Common myeloid progenitor, CD34-positive (primary cell): Measurements from ENCODE around the gene HPCA.
A peak's percentile ranks its signal among the peaks of the same experiment; 100 is the strongest.

Experiments used
- CTCF ChIA-PET: fragments of 350-600 bp; sonication (Branson Sonifier 250); formaldehyde crosslinking; loops from one replicate; lab custom pipeline; 2021; ENCODE audit warnings: antibody characterized with exemption; lab: Charles Lee
- POLR2A ChIA-PET: fragments of 350-600 bp; sonication (Branson Sonifier 250); formaldehyde crosslinking; loops from one replicate; lab custom pipeline; 2021; ENCODE audit warnings: antibody characterized with exemption; lab: Charles Lee
- DNase-seq, 3 donors: peaks; one replicate each; pipeline versions ENCODE4 v3.0.0 to v3.0.0-alpha.2; 2013
- H3K27ac ChIP-seq, 2 experiments: 1 replicate in 1 of 2; 2 replicates in 1 of 2; pipeline ENCODE4 v1.7.0; 2013; ENCODE audit warnings: inconsistent platforms in 2 of 2, low read length in 2 of 2, mild to moderate bottlenecking in 2 of 2, low read depth in 1 of 2, moderate library complexity in 1 of 2; ENCODE audit not compliant: severe bottlenecking in 2 of 2, insufficient read depth in 1 of 2, poor library complexity in 1 of 2
- H3K27me3 ChIP-seq, 5 experiments: replicated peaks in 2 of 5; 1 replicate in 3 of 5; 2 replicates in 2 of 5; pipeline versions ENCODE4 v1.6.1 to v1.7.0; 2013; ENCODE audit warnings: low read length in 4 of 5, mild to moderate bottlenecking in 2 of 5, moderate library complexity in 2 of 5, inconsistent platforms in 1 of 5; ENCODE audit not compliant: insufficient read depth in 5 of 5, control insufficient read depth in 4 of 5
- H3K36me3 ChIP-seq, 4 experiments: 1 replicate in 2 of 4; 2 replicates in 2 of 4; pipeline versions ENCODE4 v1.6.1 to v1.7.0; 2013; ENCODE audit warnings: low read length in 3 of 4, control low read depth in 1 of 4, mild to moderate bottlenecking in 1 of 4; ENCODE audit not compliant: control insufficient read depth in 4 of 4, insufficient read depth in 4 of 4
- H3K4me1 ChIP-seq, 4 experiments: 1 replicate in 3 of 4; 2 replicates in 1 of 4; pipeline versions ENCODE4 v1.6.1 to v1.7.1; 2013; ENCODE audit warnings: low read length in 3 of 4, mild to moderate bottlenecking in 3 of 4, control low read depth in 1 of 4, inconsistent platforms in 1 of 4, moderate library complexity in 1 of 4; ENCODE audit not compliant: control insufficient read depth in 4 of 4, insufficient read depth in 4 of 4; ENCODE audit errors: control extremely low read depth in 1 of 4
- H3K4me3 ChIP-seq, 7 experiments: 1 replicate in 4 of 7; 2 replicates in 3 of 7; pipeline versions ENCODE4 v1.5.1 to v1.7.0; 2013; ENCODE audit warnings: mild to moderate bottlenecking in 7 of 7, low read length in 6 of 7, moderate library complexity in 6 of 7, inconsistent platforms in 2 of 7, low read depth in 2 of 7, control low read depth in 1 of 7; ENCODE audit not compliant: insufficient read depth in 4 of 7, control insufficient read depth in 1 of 7; ENCODE audit errors: extremely low read depth in 1 of 7
- H3K9me3 ChIP-seq, 5 experiments: 1 replicate in 4 of 5; 2 replicates in 1 of 5; pipeline versions ENCODE4 v1.6.1 to v1.7.1; 2013; ENCODE audit warnings: low read length in 4 of 5, mild to moderate bottlenecking in 2 of 5, inconsistent platforms in 1 of 5, low read depth in 1 of 5, moderate library complexity in 1 of 5; ENCODE audit not compliant: control insufficient read depth in 4 of 5, insufficient read depth in 2 of 5; ENCODE audit errors: control extremely low read depth in 1 of 5
- WGBS: methylation state at CpG from one replicate; pipeline ENCODE4 v1.1.5; 2013; ENCODE audit not compliant: insufficient coverage; 5-methylcytosine and 5-hydroxymethylcytosine counted together

HPCA gene

GRCh38 chr1:32867151-32867550, 19.1 kb upstream of the HPCA start:
- CTCF ChIA-PET = interaction anchor here (0.5 to 1.4 kb wide), 3 partner anchors 10 to 221 kb away, joined by 3 to 5 read pairs (median 4); no protein-coding TSS in a partner anchor
- DNase-seq = no peak
- Histone ChIP-seq H3K9me3 (no peaks in the 10 kb centered on the region), H3K36me3 (peaks cover 0 to 30% (median 11%) of the 10 kb centered on the region in 4 experiments), H3K4me1 (peaks cover 0 to 8% (median 5%) of the 10 kb centered on the region in 4 experiments), H3K27ac (no peak overlapping the region), H3K4me3 (no peak overlapping the region), H3K27me3 (peaks cover 0 to 26% (median 21%) of the 10 kb centered on the region in 5 experiments)
- WGBS = 93% methylated on average over 3 of the region's 5 CpGs
- POLR2A ChIA-PET = no interaction called here

GRCh38 chr1:32867671-32868070, 18.6 kb upstream of the HPCA start:
- CTCF ChIA-PET = interaction anchor here (1.2 kb wide), 1 partner anchor 9 kb away, joined by 4 read pairs; no protein-coding TSS in a partner anchor
- no peak overlapping the region for H3K4me3 ChIP-seq
- H3K27me3 ChIP-seq = peaks cover 0 to 30% (median 24%) of the 10 kb centered on the region in 5 experiments
- H3K27ac ChIP-seq = no peak overlapping the region
- DNase-seq = no peak
- WGBS = no CpG with 5 or more reads among the region's 7 CpGs
- no peaks in the 10 kb centered on the region for H3K9me3 ChIP-seq
- H3K4me1 ChIP-seq = peaks cover 0 to 10% (median 5%) of the 10 kb centered on the region in 4 experiments
- POLR2A ChIA-PET = no interaction called here
- peaks cover 0 to 25% (median 8%) of the 10 kb centered on the region in 4 experiments for H3K36me3 ChIP-seq

DNA sequence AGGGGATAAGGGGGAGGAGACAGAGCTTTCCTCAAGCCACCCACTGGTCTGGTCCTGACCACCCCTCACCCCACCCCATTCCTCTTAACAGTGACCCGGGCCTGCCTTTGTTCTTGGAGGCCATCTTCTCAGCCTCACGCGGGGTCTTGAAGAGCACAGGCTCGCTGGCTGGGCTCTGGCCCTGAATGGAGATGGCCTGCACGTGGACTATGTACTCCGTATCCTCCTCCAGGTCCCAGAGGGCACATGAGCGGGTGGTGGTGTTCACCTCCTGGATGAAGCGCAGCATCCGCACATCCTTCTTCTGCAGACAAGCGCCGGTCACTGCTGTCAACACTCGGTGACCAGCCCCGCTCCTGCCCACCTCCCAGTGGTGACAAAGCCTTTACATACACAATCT, 18.2 kb upstream of the HPCA start:
- ChIA-PET POLR2A (no interaction called here), CTCF (interaction anchor here (1.2 kb wide), 1 partner anchor 9 kb away, joined by 4 read pairs; no protein-coding TSS in a partner anchor)
- Histone ChIP-seq H3K4me3 (no peak overlapping the region), H3K9me3 (no peaks in the 10 kb centered on the region), H3K36me3 (peaks cover 0 to 21% (median 6%) of the 10 kb centered on the region in 4 experiments), H3K27ac (no peak overlapping the region), H3K27me3 (peaks cover 0 to 33% (median 27%) of the 10 kb centered on the region in 5 experiments), H3K4me1 (peaks cover 0 to 10% (median 5%) of the 10 kb centered on the region in 4 experiments)
- 97% methylated on average over 9 of the region's 13 CpGs for WGBS
- no peak for DNase-seq

GRCh38 chr1:32868806-32869455, 17.4 kb upstream of the HPCA start:
- WGBS = 94% methylated on average over 6 of the region's 9 CpGs
- Histone ChIP-seq H3K36me3 (peaks cover 0 to 14% (median 0%) of the 10 kb centered on the region in 4 experiments), H3K9me3 (no peaks in the 10 kb centered on the region), H3K27me3 (peaks cover 0 to 33% (median 27%) of the 10 kb centered on the region in 5 experiments), H3K4me1 (peaks cover 0 to 10% (median 5%) of the 10 kb centered on the region in 4 experiments), H3K27ac (no peak overlapping the region), H3K4me3 (no peak overlapping the region)
- DNase-seq = no peak
- POLR2A ChIA-PET = no interaction called here
- CTCF ChIA-PET = interaction anchor here (0.9 kb wide), 1 partner anchor 40 kb away, joined by 5 read pairs; no protein-coding TSS in a partner anchor

DNA sequence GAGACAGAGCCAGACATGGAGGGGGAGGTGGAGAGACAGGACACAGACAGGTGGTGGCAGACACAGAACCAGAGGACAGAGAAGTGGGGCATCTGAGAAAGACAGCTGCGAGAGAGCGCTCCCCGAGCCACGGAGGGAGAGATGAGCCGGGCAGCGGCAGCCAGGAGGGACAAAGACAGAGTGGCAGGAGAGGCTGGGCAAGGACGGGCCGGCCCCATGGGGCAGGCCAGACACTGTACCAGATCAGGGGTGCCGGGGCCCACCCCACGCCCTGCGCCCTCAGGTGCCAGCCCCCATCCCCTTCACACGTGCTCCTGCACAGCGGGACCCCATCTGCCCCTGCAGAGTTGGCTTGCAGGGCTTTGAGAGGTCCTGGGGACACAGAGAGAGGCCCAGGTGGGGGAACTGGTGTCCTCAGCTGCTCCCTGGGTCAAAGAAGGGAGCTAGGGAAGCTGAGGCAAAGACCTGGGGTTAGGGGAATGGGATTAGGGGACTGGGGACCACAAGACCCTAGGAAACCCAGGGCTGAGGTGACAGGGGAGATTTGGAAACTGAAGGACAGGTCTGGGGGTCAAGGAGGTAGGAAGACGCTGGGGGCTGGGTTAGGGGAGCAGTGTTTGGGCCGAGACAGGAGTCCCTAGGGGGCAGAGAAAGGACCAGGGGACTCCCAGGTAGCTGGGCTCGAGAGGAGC, 16.2 kb upstream of the HPCA start:
- H3K4me3 ChIP-seq = peak overlapping the region in 4 of 7 experiments; percentile 8 to 58 (median 26)
- CTCF ChIA-PET = no interaction called here
- no peak for DNase-seq

GRCh38 chr1:32870615-32871363, 15.5 kb upstream of the HPCA start, which contains the start of gene FNDC5:
Gene FNDC5 (minus strand): TSS chr1:32870912.
- Histone ChIP-seq H3K36me3 (peaks cover 0 to 9% (median 0%) of the 10 kb centered on the region in 4 experiments), H3K4me3 (peak within 1 kb of the TSS in 6 of 7 experiments; percentile 37 to 63 (median 48)), H3K9me3 (no peaks in the 10 kb centered on the region), H3K27me3 (peaks cover 0 to 35% (median 27%) of the 10 kb centered on the region in 5 experiments), H3K27ac (no peak within 1 kb of the TSS), H3K4me1 (peaks cover 0 to 10% (median 5%) of the 10 kb centered on the region in 4 experiments)
- CTCF ChIA-PET = interaction anchor here (0.6 to 2.7 kb wide), 6 partner anchors 10 to 1736 kb away, joined by 3 to 8 read pairs (median 4); no protein-coding TSS in a partner anchor
- WGBS = under 1% methylated on average over 82 of the region's 99 CpGs
- DNase-seq = peak in 2 of 3 donors; percentile 35 to 50
- POLR2A ChIA-PET = no interaction called here

More for the DNA sequence above, 16.2 kb upstream of the HPCA start:
- H3K4me1 ChIP-seq = peaks cover 0 to 10% (median 5%) of the 10 kb centered on the region in 4 experiments
- H3K9me3 ChIP-seq = no peaks in the 10 kb centered on the region
- H3K27ac ChIP-seq = no peak overlapping the region
- WGBS = 90% methylated on average over 13 of the region's 16 CpGs
- POLR2A ChIA-PET = no interaction called here
- H3K36me3 ChIP-seq = peaks cover 0 to 9% (median 0%) of the 10 kb centered on the region in 4 experiments
- peaks cover 0 to 33% (median 27%) of the 10 kb centered on the region in 5 experiments for H3K27me3 ChIP-seq
